GM12878 (cell line): ENCODE data around the gene MCEMP1. TPM values are rescaled to one million over a fixed set of nuclear protein-coding genes. Genes with fewer than 3 reads are reported as not detected.
A peak's percentile ranks its signal among the peaks of the same experiment; 100 is the strongest.

ENCODE experiments used
- EZH2 ChIP-seq: IDR thresholded peaks from 2 replicates; pipeline ENCODE4 v1.6.1; 2012; ENCODE audit warnings: low read depth, mild to moderate bottlenecking, control low read depth, inconsistent platforms, low read length, borderline replicate concordance; ENCODE audit not compliant: control insufficient read depth
- FOXM1 ChIP-seq: IDR thresholded peaks from 2 replicates; pipeline ENCODE4 v1.6.1; 2012; ENCODE audit warnings: low read depth, mild to moderate bottlenecking, inconsistent platforms, low read length, moderate library complexity
- GABPA ChIP-seq: IDR thresholded peaks from 2 replicates; pipeline ENCODE4 v1.6.1; 2014; ENCODE audit warnings: antibody characterized with exemption, low read depth, mild to moderate bottlenecking, inconsistent platforms
- HDGF ChIP-seq: fragments of 450-650 bp; IDR thresholded peaks from 2 replicates; pipeline ENCODE4 v1.6.1; 2016; ENCODE audit warnings: antibody characterized with exemption
- IKZF2 ChIP-seq, 2 experiments: fragments of 450-650 bp; IDR thresholded peaks; 2 replicates each; pipeline ENCODE4 v1.6.1; 2017; ENCODE audit warnings: mild to moderate bottlenecking in 2 of 2, moderate library complexity in 2 of 2
- JUNB ChIP-seq: IDR thresholded peaks from 2 replicates; pipeline ENCODE4 v1.6.1; 2016; ENCODE audit warnings: antibody characterized with exemption, mild to moderate bottlenecking
- MTA2 ChIP-seq: fragments of 450-650 bp; IDR thresholded peaks from 2 replicates; pipeline ENCODE4 v1.6.1; 2016; ENCODE audit warnings: low read depth, mild to moderate bottlenecking, moderate library complexity
- NFIC ChIP-seq: IDR thresholded peaks from 2 replicates; pipeline ENCODE4 v1.6.1; 2012; ENCODE audit warnings: low read depth, mild to moderate bottlenecking, inconsistent platforms, low read length, moderate library complexity
- NFXL1 ChIP-seq: fragments of 450-650 bp; IDR thresholded peaks from 2 replicates; pipeline ENCODE4 v1.6.1; 2017; ENCODE audit warnings: antibody characterized with exemption, mild to moderate bottlenecking, borderline replicate concordance
- NFYB ChIP-seq: IDR thresholded peaks from 2 replicates; pipeline ENCODE4 v1.6.1; 2011; ENCODE audit warnings: low read depth, mild to moderate bottlenecking, low read length, improper control_type of control experiment, moderate library complexity; ENCODE audit not compliant: insufficient read depth
- PML ChIP-seq: IDR thresholded peaks from 2 replicates; pipeline ENCODE4 v1.6.1; 2012; ENCODE audit warnings: low read length, inconsistent platforms
- POLR2A ChIP-seq: IDR thresholded peaks from 2 replicates; pipeline ENCODE4 v1.6.1; 2011; ENCODE audit warnings: low read depth, mild to moderate bottlenecking, low read length
- POLR2AphosphoS5 ChIP-seq: IDR thresholded peaks from 2 replicates; pipeline ENCODE4 v1.6.1; 2011; ENCODE audit warnings: mild to moderate bottlenecking, low read length, inconsistent platforms
- RB1 ChIP-seq: fragments of 450-650 bp; formaldehyde crosslinking; IDR thresholded peaks from 2 replicates; pipeline ENCODE4 v1.6.1; 2017; ENCODE audit warnings: mild to moderate bottlenecking, borderline replicate concordance
- SREBF2 ChIP-seq: IDR thresholded peaks from 2 replicates; pipeline ENCODE4 v1.6.1; 2012; ENCODE audit warnings: mild to moderate bottlenecking, low read length
- STAT1 ChIP-seq: fragments of 450-650 bp; conservative IDR thresholded peaks from 2 replicates; pipeline ENCODE4 v1.6.1; 2014; ENCODE audit warnings: antibody characterized with exemption, mild to moderate bottlenecking
- YBX1 ChIP-seq: fragments of 450-650 bp; IDR thresholded peaks from 2 replicates; pipeline ENCODE4 v1.6.1; 2016; ENCODE audit warnings: antibody characterized with exemption
- polyA plus RNA-seq, 11 experiments: library from polyadenylated mRNA; depleted of rRNA in 4 of 11; unstranded in 6 of 11; stranded (reverse) in 5 of 11; fragments of >200 nt; fragmentation: Nextera tagmentation in 4 of 11; fragmentation: Illumina TruSeq in 1 of 11; extraction: Ambion mirVana in 4 of 11; extraction: Trizol in 1 of 11; gene quantifications; 1 replicate in 1 of 11; 2 replicates in 10 of 11; pipeline versions ENCODE4 v1.2.1 to v1.2.3, GENCODE V29; 2011 to 2016; ENCODE audit warnings: inconsistent platforms in 2 of 11, missing spikeins in 2 of 11, low read depth in 1 of 11
- total RNA-seq, 4 experiments: library from RNA; depleted of rRNA in 3 of 4; stranded (reverse); fragments of >200 nt in 3 of 4; fragmentation: Illumina TruSeq in 1 of 4; extraction: Trizol in 1 of 4; gene quantifications; 2 replicates each; pipeline versions ENCODE4 v1.2.1 to v1.2.3, GENCODE V29; 2013 to 2021
- TF ChIP-seq, protein P1 (sequence below): fragments of 450-650 bp; IDR thresholded peaks from 2 replicates; pipeline ENCODE4 v1.6.1; 2014; ENCODE audit warnings: mild to moderate bottlenecking
- TF ChIP-seq, protein P2 (sequence below): IDR thresholded peaks from 2 replicates; pipeline ENCODE4 v1.6.1; 2012; ENCODE audit warnings: low read length, inconsistent platforms
- TF ChIP-seq, protein P3 (sequence below): IDR thresholded peaks from 2 replicates; pipeline ENCODE4 v1.6.1; 2012; ENCODE audit warnings: low read depth, low read length, improper control_type of control experiment
- TF ChIP-seq, protein P4 (sequence below): fragments of 450-650 bp; formaldehyde crosslinking; IDR thresholded peaks from 2 replicates; pipeline ENCODE4 v1.4.0; 2022; ENCODE audit warnings: mild to moderate bottlenecking, moderate library complexity
- TF ChIP-seq, protein P5 (sequence below): fragments of 450-650 bp; IDR thresholded peaks from 2 replicates; pipeline ENCODE4 v1.6.1; 2016; ENCODE audit warnings: mild to moderate bottlenecking
- TF ChIP-seq, protein P6 (sequence below): IDR thresholded peaks from 2 replicates; pipeline ENCODE4 v1.6.1; 2011; ENCODE audit warnings: low read depth, low read length, improper control_type of control experiment, borderline replicate concordance

MCEMP1 gene
- total and polyA plus RNA-seq, 10 of the 15 experiments (the other 5 are each of a cell fraction or from before 2014, with no cell fraction given) = 0.08 to 0.55 (median 0.26) TPM; not detected in 1

DNA sequence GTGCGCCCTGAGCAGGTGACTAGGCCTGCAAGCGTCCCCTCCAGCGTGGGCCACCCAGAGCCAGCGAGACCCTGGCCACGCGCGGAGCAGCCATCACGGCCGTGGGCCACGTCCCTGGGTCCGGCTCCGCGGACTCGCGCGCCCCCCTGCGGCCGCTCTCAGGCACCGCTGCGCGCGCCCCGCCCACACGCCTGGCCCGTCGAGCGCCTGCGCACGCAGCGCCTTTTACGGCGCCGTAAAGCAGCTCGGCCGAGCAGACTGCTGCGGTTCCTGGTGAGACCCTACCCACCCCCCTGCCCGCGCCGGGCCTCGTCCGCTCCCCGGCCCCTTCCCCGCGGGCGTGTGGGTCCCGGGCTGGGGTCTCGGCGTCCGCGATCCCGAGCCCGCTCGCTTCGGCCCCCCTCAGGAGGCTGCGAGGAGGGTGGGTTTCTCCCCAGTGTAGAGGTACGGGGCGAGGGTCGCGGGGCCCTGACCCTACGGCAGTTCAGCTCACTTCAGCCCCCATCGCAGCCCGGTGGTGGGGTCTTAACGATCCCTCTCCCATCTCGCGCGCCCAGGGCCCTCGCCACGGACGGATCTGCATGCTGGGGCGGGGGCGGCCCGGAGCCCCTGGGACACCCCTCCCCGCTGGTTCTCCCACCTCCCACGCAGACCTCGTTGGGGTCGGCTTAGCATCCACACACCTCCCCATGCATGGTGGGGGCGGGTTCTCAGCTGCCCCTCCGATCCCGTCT, 3.9 kb downstream of the MCEMP1 start, which contains the start of gene TRAPPC5 (continued):
- TF ChIP-seq PML (no peak), NFIC (no peak), POLR2A (0 out of 2 replicates have a peak, but pooled peaks have one; percentile 65), STAT1 (0 out of 2 replicates have a peak, but pooled peaks have one; percentile 49), HDGF (no peak), JUNB (no peak), RB1 (peak; percentile 85; the same call in 1 of the 2 replicates), FOXM1 (no peak), IKZF2 (IDR thresholded peaks at IDR 0.05) (no peak), MTA2 (no peak), SREBF2 (no peak), EZH2 (no peak), POLR2AphosphoS5 (no peak; the same call in 1 of the 2 replicates), YBX1 (no peak), NFYB (no peak), NFXL1 (no peak), GABPA (no peak)
- TF ChIP-seq, protein P1, sequence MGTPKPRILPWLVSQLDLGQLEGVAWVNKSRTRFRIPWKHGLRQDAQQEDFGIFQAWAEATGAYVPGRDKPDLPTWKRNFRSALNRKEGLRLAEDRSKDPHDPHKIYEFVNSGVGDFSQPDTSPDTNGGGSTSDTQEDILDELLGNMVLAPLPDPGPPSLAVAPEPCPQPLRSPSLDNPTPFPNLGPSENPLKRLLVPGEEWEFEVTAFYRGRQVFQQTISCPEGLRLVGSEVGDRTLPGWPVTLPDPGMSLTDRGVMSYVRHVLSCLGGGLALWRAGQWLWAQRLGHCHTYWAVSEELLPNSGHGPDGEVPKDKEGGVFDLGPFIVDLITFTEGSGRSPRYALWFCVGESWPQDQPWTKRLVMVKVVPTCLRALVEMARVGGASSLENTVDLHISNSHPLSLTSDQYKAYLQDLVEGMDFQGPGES = no peak
- TF ChIP-seq, protein P2, sequence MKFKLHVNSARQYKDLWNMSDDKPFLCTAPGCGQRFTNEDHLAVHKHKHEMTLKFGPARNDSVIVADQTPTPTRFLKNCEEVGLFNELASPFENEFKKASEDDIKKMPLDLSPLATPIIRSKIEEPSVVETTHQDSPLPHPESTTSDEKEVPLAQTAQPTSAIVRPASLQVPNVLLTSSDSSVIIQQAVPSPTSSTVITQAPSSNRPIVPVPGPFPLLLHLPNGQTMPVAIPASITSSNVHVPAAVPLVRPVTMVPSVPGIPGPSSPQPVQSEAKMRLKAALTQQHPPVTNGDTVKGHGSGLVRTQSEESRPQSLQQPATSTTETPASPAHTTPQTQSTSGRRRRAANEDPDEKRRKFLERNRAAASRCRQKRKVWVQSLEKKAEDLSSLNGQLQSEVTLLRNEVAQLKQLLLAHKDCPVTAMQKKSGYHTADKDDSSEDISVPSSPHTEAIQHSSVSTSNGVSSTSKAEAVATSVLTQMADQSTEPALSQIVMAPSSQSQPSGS = no peak
- TF ChIP-seq, protein P3, sequence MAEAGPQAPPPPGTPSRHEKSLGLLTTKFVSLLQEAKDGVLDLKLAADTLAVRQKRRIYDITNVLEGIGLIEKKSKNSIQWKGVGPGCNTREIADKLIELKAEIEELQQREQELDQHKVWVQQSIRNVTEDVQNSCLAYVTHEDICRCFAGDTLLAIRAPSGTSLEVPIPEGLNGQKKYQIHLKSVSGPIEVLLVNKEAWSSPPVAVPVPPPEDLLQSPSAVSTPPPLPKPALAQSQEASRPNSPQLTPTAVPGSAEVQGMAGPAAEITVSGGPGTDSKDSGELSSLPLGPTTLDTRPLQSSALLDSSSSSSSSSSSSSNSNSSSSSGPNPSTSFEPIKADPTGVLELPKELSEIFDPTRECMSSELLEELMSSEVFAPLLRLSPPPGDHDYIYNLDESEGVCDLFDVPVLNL = no peak
- TF ChIP-seq, protein P4, sequence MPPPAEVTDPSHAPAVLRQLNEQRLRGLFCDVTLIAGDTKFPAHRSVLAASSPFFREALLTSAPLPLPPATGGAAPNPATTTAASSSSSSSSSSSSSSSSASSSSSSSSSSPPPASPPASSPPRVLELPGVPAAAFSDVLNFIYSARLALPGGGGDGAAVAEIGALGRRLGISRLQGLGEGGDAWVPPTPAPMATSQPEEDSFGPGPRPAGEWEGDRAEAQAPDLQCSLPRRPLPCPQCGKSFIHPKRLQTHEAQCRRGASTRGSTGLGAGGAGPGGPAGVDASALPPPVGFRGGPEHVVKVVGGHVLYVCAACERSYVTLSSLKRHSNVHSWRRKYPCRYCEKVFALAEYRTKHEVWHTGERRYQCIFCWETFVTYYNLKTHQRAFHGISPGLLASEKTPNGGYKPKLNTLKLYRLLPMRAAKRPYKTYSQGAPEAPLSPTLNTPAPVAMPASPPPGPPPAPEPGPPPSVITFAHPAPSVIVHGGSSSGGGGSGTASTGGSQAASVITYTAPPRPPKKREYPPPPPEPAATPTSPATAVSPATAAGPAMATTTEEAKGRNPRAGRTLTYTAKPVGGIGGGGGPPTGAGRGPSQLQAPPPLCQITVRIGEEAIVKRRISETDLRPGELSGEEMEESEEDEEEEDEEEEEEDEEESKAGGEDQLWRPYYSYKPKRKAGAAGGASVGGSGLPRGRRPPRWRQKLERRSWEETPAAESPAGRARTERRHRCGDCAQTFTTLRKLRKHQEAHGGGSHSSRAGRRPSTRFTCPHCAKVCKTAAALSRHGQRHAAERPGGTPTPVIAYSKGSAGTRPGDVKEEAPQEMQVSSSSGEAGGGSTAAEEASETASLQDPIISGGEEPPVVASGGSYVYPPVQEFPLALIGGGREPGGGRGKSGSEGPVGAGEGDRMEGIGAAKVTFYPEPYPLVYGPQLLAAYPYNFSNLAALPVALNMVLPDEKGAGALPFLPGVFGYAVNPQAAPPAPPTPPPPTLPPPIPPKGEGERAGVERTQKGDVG (CRISPR knock-in tag) = no peak
- TF ChIP-seq, protein P5, sequence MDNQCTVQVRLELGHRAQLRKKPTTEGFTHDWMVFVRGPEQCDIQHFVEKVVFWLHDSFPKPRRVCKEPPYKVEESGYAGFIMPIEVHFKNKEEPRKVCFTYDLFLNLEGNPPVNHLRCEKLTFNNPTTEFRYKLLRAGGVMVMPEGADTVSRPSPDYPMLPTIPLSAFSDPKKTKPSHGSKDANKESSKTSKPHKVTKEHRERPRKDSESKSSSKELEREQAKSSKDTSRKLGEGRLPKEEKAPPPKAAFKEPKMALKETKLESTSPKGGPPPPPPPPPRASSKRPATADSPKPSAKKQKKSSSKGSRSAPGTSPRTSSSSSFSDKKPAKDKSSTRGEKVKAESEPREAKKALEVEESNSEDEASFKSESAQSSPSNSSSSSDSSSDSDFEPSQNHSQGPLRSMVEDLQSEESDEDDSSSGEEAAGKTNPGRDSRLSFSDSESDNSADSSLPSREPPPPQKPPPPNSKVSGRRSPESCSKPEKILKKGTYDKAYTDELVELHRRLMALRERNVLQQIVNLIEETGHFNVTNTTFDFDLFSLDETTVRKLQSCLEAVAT = no peak
- TF ChIP-seq, protein P6, sequence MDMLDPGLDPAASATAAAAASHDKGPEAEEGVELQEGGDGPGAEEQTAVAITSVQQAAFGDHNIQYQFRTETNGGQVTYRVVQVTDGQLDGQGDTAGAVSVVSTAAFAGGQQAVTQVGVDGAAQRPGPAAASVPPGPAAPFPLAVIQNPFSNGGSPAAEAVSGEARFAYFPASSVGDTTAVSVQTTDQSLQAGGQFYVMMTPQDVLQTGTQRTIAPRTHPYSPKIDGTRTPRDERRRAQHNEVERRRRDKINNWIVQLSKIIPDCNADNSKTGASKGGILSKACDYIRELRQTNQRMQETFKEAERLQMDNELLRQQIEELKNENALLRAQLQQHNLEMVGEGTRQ = no peak
